NCI-H748 treated with DMSO at 0.1 percent for 48 hours (cell line): Measurements from ENCODE around the gene HEMK1.

ENCODE experiments used
- DNase-seq: peaks from one replicate; lab custom pipeline; 2025; lab: John Stamatoyannopoulos, UW

HEMK1 gene

GRCh38 chr3:50616770-50617095, 47.4 kb downstream of the HEMK1 start:
- peak; percentile 69 for DNase-seq

GRCh38 chr3:50617096-50617791, 47.9 kb downstream of the HEMK1 start, which contains the start of gene MAPKAPK3:
TSS of gene MAPKAPK3 (plus strand) at chr3:50617151. CDS start at chr3:50617566, 415 bp downstream.
- DNase-seq, result peak; percentile 3

- no peak for DNase-seq
Measured at GRCh38 chr3:50617911-50618481, 48.7 kb downstream of the HEMK1 start.

GRCh38 chr3:50620420-50620819, 51.1 kb downstream of the HEMK1 start:
- no peak for DNase-seq

- no peak for DNase-seq
Measured at GRCh38 chr3:50620820-50621219, 51.5 kb downstream of the HEMK1 start.

- DNase-seq, result no peak
Measured at GRCh38 chr3:50622881-50623280, 53.6 kb downstream of the HEMK1 start.

GRCh38 chr3:50623840-50624474, 54.6 kb downstream of the HEMK1 start:
- DNase-seq, result no peak

- no peak for DNase-seq
Measured at GRCh38 chr3:50624634-50625033, 55.3 kb downstream of the HEMK1 start.

GRCh38 chr3:50625231-50626182, 56.2 kb downstream of the HEMK1 start:
- no peak for DNase-seq

GRCh38 chr3:50626401-50626800, 57.1 kb downstream of the HEMK1 start:
- no peak for DNase-seq

- DNase-seq, result no peak
Measured at GRCh38 chr3:50627407-50628051, 58.2 kb downstream of the HEMK1 start.

- DNase-seq, result no peak
Measured at GRCh38 chr3:50628601-50629000, 59.3 kb downstream of the HEMK1 start.

- DNase-seq, result no peak
Measured at GRCh38 chr3:50630394-50630793, 61.1 kb downstream of the HEMK1 start.

- peak; percentile 57 for DNase-seq
Measured at GRCh38 chr3:50630877-50631276, 61.6 kb downstream of the HEMK1 start.

GRCh38 chr3:50632450-50632849, 63.1 kb downstream of the HEMK1 start:
- no peak for DNase-seq

- DNase-seq, result no peak
Measured at GRCh38 chr3:50633230-50633790, 64.0 kb downstream of the HEMK1 start.

- DNase-seq, result no peak
Measured at GRCh38 chr3:50635066-50635465, 65.7 kb downstream of the HEMK1 start.

GRCh38 chr3:50637011-50637410, 67.7 kb downstream of the HEMK1 start:
- no peak for DNase-seq

- DNase-seq, result no peak
Measured at GRCh38 chr3:50637945-50638344, 68.6 kb downstream of the HEMK1 start.

- DNase-seq, result no peak
Measured at GRCh38 chr3:50639055-50639494, 69.8 kb downstream of the HEMK1 start.

GRCh38 chr3:50642382-50642781, 73.1 kb downstream of the HEMK1 start:
- no peak for DNase-seq
